Astrocyte (in vitro differentiated cells and primary cell): Measurements from ENCODE around the gene DES. TPM values are rescaled to one million over a fixed set of nuclear protein-coding genes. Genes with fewer than 3 reads are reported as not detected.

Experiments
- DNase-seq: peaks from one replicate; pipeline ENCODE4 v3.0.0-alpha.2; 2010; ENCODE audit warnings: low read depth
- FAIRE-seq: peaks from 2 replicates; lab custom pipeline; 2011; peaks lifted over from hg19 to GRCh38; lab: Jason Lieb, UNC
- H2AFZ ChIP-seq: 2 replicates; pipeline ENCODE4 v1.6.0; 2012; ENCODE audit warnings: low read depth, low read length, inconsistent platforms
- H3K27ac ChIP-seq: 2 replicates; pipeline ENCODE4 v1.5.1; 2011; ENCODE audit warnings: low read depth, low read length, inconsistent platforms
- H3K27me3 ChIP-seq: 2 replicates; pipeline ENCODE4 v1.6.0; 2011; ENCODE audit warnings: low read length, inconsistent platforms; ENCODE audit not compliant: insufficient read depth
- H3K36me3 ChIP-seq: 2 replicates; pipeline ENCODE4 v1.5.1; 2011; ENCODE audit warnings: low read length, inconsistent platforms; ENCODE audit not compliant: insufficient read depth
- H3K4me1 ChIP-seq: 2 replicates; pipeline ENCODE4 v1.5.1; 2011; ENCODE audit warnings: low read length, inconsistent platforms; ENCODE audit not compliant: insufficient read depth
- H3K4me2 ChIP-seq: 2 replicates; pipeline ENCODE4 v1.6.0; 2012; ENCODE audit warnings: low read length, inconsistent platforms
- H3K4me3 ChIP-seq: 2 replicates; pipeline ENCODE4 v1.5.1; 2011; ENCODE audit warnings: low read depth, mild to moderate bottlenecking, low read length, inconsistent platforms; ENCODE audit not compliant: insufficient read depth
- H3K79me2 ChIP-seq: 2 replicates; pipeline ENCODE4 v1.6.0; 2012; ENCODE audit warnings: mild to moderate bottlenecking, low read length, inconsistent platforms; ENCODE audit not compliant: insufficient read depth
- H3K9ac ChIP-seq: 2 replicates; pipeline ENCODE4 v1.6.0; 2012; ENCODE audit warnings: mild to moderate bottlenecking, low read length, inconsistent platforms
- H3K9me3 ChIP-seq: 2 replicates; pipeline ENCODE4 v1.5.1; 2012; ENCODE audit warnings: low read depth, mild to moderate bottlenecking, low read length, inconsistent platforms; ENCODE audit not compliant: insufficient read depth
- H4K20me1 ChIP-seq: 2 replicates; pipeline ENCODE4 v1.6.0; 2012; ENCODE audit warnings: low read length, inconsistent platforms; ENCODE audit not compliant: insufficient read depth
- H3K27ac Mint-ChIP-seq: one replicate; pipeline ENCODE4 v1.8.0; 2021; ENCODE audit warnings: mild to moderate bottlenecking, mixed read lengths; ENCODE audit not compliant: unreplicated experiment
- H3K27me3 Mint-ChIP-seq: one replicate; pipeline ENCODE4 v1.8.0; 2021; ENCODE audit warnings: low read depth, mixed read lengths; ENCODE audit not compliant: unreplicated experiment
- H3K36me3 Mint-ChIP-seq: one replicate; pipeline ENCODE4 v1.8.0; 2021; ENCODE audit warnings: low read depth, mixed read lengths; ENCODE audit not compliant: unreplicated experiment
- H3K4me1 Mint-ChIP-seq: one replicate; pipeline ENCODE4 v1.8.0; 2021; ENCODE audit warnings: low read depth, mixed read lengths; ENCODE audit not compliant: unreplicated experiment
- H3K4me3 Mint-ChIP-seq: one replicate; pipeline ENCODE4 v1.8.0; 2021; ENCODE audit warnings: mild to moderate bottlenecking, moderate library complexity, mixed read lengths; ENCODE audit not compliant: unreplicated experiment
- H3K9me3 Mint-ChIP-seq: one replicate; pipeline ENCODE4 v1.8.0; 2021; ENCODE audit warnings: mild to moderate bottlenecking, mixed read lengths; ENCODE audit not compliant: unreplicated experiment
- EZH2 ChIP-seq: IDR thresholded peaks from 2 replicates; pipeline ENCODE4 v1.6.1; 2012; ENCODE audit warnings: mild to moderate bottlenecking, low read length, inconsistent platforms; ENCODE audit not compliant: insufficient read depth
- total RNA-seq: library from RNA; stranded (reverse); gene quantifications from 2 replicates; pipeline ENCODE4 v1.2.1, GENCODE V29; 2021
- TF ChIP-seq, protein P1 (sequence below): IDR thresholded peaks from 2 replicates; pipeline ENCODE4 v1.5.1; 2011; ENCODE audit warnings: low read depth, mild to moderate bottlenecking, inconsistent platforms, low read length, moderate library complexity; ENCODE audit not compliant: insufficient read depth

DES gene
- total RNA-seq, 1 donor from 2014 or later: 5.4 TPM

DNA sequence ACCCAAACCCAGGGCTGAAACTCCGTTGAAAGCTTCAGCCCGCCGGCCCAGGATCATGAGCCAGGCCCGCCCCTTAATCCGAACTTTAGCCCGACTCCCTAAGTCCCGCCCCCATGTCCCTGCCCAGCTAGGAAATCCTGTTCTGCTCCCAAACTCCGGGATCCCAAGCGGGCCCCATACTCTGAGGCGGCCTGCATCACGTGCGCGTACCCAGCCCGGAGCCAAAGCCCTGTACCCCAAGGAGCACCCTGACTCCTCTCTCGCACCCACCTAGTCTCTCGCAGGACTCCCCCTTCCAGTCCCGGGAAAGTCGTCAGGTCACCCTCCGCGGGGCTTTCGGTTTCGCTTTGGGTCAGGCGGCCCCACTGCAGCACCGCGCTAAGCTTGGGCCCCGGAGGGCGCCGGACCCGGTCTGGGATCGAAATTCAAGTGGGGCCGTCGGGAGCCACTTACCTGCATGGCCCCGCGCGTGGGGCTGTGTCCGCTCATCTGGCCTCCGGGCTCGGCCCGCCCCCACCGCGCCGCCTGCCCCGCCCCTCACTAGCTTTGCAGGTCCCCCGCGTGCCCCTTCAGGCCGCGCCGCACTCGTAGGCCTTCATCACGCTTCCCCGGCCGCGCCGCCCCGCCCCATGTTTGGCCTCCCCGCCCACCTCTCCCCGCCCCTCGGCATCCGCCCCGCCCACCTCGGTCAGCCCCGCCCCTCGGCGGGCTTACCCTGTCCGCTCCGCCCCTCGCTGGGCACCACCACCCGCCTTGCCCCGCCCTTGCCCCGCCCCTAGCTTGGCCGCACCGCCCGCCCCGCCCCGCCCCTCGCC is 30.7 kb upstream of the DES start, which contains the start of gene DNPEP:
DNPEP (minus strand) TSS at position 607 of the 815 bp plus-strand sequence; CDS start at position 489, 118 bp downstream.
- Mint-ChIP-seq H3K4me3 (peak within 1 kb of the TSS; percentile 96), H3K4me1 (no peaks in the 10 kb centered on the region), H3K36me3 (peaks cover 19% of the 10 kb centered on the region), H3K27me3 (no peaks in the 10 kb centered on the region), H3K9me3 (no peaks in the 10 kb centered on the region), H3K27ac (peak within 1 kb of the TSS; percentile 98)
- H3K9ac ChIP-seq: peak within 1 kb of the TSS; percentile 95
- peak within 1 kb of the TSS; percentile 100 for H3K4me2 ChIP-seq
- TF ChIP-seq, protein P1, sequence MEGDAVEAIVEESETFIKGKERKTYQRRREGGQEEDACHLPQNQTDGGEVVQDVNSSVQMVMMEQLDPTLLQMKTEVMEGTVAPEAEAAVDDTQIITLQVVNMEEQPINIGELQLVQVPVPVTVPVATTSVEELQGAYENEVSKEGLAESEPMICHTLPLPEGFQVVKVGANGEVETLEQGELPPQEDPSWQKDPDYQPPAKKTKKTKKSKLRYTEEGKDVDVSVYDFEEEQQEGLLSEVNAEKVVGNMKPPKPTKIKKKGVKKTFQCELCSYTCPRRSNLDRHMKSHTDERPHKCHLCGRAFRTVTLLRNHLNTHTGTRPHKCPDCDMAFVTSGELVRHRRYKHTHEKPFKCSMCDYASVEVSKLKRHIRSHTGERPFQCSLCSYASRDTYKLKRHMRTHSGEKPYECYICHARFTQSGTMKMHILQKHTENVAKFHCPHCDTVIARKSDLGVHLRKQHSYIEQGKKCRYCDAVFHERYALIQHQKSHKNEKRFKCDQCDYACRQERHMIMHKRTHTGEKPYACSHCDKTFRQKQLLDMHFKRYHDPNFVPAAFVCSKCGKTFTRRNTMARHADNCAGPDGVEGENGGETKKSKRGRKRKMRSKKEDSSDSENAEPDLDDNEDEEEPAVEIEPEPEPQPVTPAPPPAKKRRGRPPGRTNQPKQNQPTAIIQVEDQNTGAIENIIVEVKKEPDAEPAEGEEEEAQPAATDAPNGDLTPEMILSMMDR: no peak
- TF ChIP-seq EZH2: no peak
- peaks cover 14% of the 10 kb centered on the region for H3K4me1 ChIP-seq
- peak within 1 kb of the TSS; percentile 94 for H3K4me3 ChIP-seq
- peaks cover 11% of the 10 kb centered on the region for H3K79me2 ChIP-seq
- peaks cover 16% of the 10 kb centered on the region for H4K20me1 ChIP-seq
- H3K36me3 ChIP-seq: peaks cover 8% of the 10 kb centered on the region
- peak; percentile 67 for DNase-seq
- no peaks in the 10 kb centered on the region for H3K9me3 ChIP-seq
- H2AFZ ChIP-seq: peak within 1 kb of the TSS; percentile 99
- FAIRE-seq: no peak
- no peaks in the 10 kb centered on the region for H3K27me3 ChIP-seq
- peak within 1 kb of the TSS; percentile 84 for H3K27ac ChIP-seq

DNA sequence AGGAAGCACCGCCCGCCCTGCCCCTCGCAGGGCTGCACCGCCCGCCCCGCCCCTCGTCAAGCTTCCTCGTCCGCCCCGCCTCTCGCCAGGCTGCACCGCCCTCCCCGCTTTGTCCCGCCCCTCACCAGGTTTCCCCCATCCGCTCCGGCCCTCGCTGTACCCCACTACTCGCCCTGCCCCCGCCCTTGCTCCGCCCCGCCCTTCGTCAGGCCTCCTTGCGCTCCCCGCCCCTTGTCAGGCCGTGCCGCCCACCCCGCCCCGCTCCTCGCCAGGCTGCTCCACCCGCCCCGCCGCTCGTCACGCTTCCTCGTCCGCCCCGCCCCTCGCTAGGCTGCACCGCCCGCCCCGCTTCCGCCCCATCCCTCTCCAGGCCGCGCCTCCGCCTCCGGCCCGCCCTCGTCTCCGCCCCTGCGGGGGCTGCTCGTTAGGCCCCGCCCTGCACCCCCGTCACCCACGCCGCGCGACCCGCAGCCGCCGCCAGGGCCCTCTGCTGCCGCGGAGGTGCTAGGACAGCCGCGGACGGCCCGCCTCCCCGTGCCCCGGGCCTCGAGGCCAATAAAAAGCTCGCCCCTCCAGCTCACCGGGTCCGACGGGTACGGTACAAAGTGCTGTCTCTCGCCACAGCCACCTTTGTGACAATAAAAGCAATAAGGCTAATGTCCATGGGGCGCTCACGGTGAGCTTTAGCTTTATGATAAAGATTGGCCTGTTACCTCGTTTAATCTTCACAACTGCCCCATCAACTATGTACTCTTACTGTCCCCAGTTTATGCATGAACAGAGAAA is 29.9 kb upstream of the DES start:
- peak overlapping the region; percentile 25 for H3K4me3 Mint-ChIP-seq
- H3K36me3 Mint-ChIP-seq: peaks cover 17% of the 10 kb centered on the region
- Histone ChIP-seq H4K20me1 (peaks cover 16% of the 10 kb centered on the region), H3K9me3 (no peaks in the 10 kb centered on the region), H3K4me3 (peak overlapping the region; percentile 61), H3K4me2 (peak overlapping the region; percentile 86), H2AFZ (peak overlapping the region; percentile 91), H3K79me2 (peaks cover 11% of the 10 kb centered on the region), H3K36me3 (peaks cover 6% of the 10 kb centered on the region), H3K27ac (no peak overlapping the region), H3K9ac (peak overlapping the region; percentile 57), H3K4me1 (peaks cover 14% of the 10 kb centered on the region), H3K27me3 (no peaks in the 10 kb centered on the region)
- H3K27me3 Mint-ChIP-seq: peaks cover under 1% of the 10 kb centered on the region
- DNase-seq (peak; percentile 83), FAIRE-seq (no peak)
- no peaks in the 10 kb centered on the region for H3K9me3 Mint-ChIP-seq
- no peaks in the 10 kb centered on the region for H3K4me1 Mint-ChIP-seq
- H3K27ac Mint-ChIP-seq: no peak overlapping the region
- no peak for TF ChIP-seq EZH2
- TF ChIP-seq, protein P1: peak; percentile 14
